Adrenal gland (tissue), 12 donors: ENCODE results near the gene ARHGEF4. TPM values are rescaled to one million over a fixed set of nuclear protein-coding genes. Genes with fewer than 3 reads are reported as not detected.
"Not testable (repeated sequence)": the region's sequence is repeated elsewhere in the genome, so short reads cannot be mapped to it uniquely, and the experiment has no call there.

Experiments used
- DNase-seq, 7 donors: peaks; one replicate each; pipeline ENCODE4 v3.0.0-alpha.2; 2019 to 2020
- H3K27ac ChIP-seq, 5 donors: fragments of 200-600 bp; sonication (generic) in 4 of 5; 1 replicate in 3 of 5; 2 replicates in 2 of 5; pipeline versions ENCODE4 v1.5.1 to v1.8.0; 2016 to 2020; ENCODE audit warnings: mild to moderate bottlenecking in 1 of 5
- H3K27me3 ChIP-seq: fragments of 200-600 bp; 2 replicates; pipeline ENCODE4 v1.8.0; 2021
- H3K36me3 ChIP-seq, 2 donors: fragments of 200-600 bp; replicated peaks in 1 of 2; 1 replicate in 1 of 2; 2 replicates in 1 of 2; pipeline versions ENCODE4 v1.5.1 to v1.8.0; 2018 to 2022
- H3K4me1 ChIP-seq, 2 donors: fragments of 200-600 bp; replicated peaks in 1 of 2; 1 replicate in 1 of 2; 2 replicates in 1 of 2; pipeline versions ENCODE4 v1.5.1 to v1.8.0; 2018 to 2021
- H3K4me3 ChIP-seq, 4 donors: fragments of 200-600 bp; sonication (generic) in 3 of 4; one replicate each; pipeline ENCODE4 v1.5.1; 2016 to 2018
- H3K9me3 ChIP-seq, 3 donors: fragments of 200-600 bp; sonication (generic) in 1 of 3; replicated peaks in 1 of 3; 1 replicate in 2 of 3; 2 replicates in 1 of 3; pipeline versions ENCODE4 v1.5.1 to v1.8.0; 2016 to 2021
- POLR2A ChIP-seq, 2 donors: fragments of 450-650 bp; IDR thresholded peaks; one replicate each; pipeline ENCODE4 v1.6.1; 2017; ENCODE audit warnings: antibody characterized with exemption in 2 of 2, mild to moderate bottlenecking in 2 of 2, moderate library complexity in 1 of 2
- WGBS, 4 donors: extraction: QIAGEN DNeasy Blood & Tissue Kit in 2 of 4; methylation state at CpG; one replicate each; pipeline versions ENCODE4 v1.1.5 to v1.1.7; 2013 to 2017; 5-methylcytosine and 5-hydroxymethylcytosine counted together
- intact Hi-C, 2 donors: fragments of 100-400 bp; cut with DNase I; formaldehyde crosslinking; loops; one replicate each; pipeline versions ENCODE4 v1.14.1 to v1.15.0; 2022 to 2023
- polyA plus RNA-seq, 3 donors: library from polyadenylated mRNA; stranded (reverse); fragments of 200-250 nt in 2 of 3; fragments of 350-450 nt in 1 of 3; fragmentation: Illumina TruSeq in 1 of 3; extraction: RNeasy Lipid Tissue Mini Kit (QIAGEN cat#74804) in 1 of 3; gene quantifications; one replicate each; pipeline ENCODE4 v1.2.3, GENCODE V29; 2013 to 2014
- total RNA-seq, 9 donors: library from RNA; depleted of rRNA in 4 of 9; stranded (reverse); fragments of >200 nt in 4 of 9; fragments of 120-200 nt in 1 of 9; fragmentation: NEBNext Ultra II Directional in 1 of 9; extraction: Animal tissue kit (Norgen Biotek cat#: 25700) in 1 of 9; gene quantifications; one replicate each; pipeline versions ENCODE4 v1.1.0 to v1.2.4, GENCODE V29; 2013 to 2023
- TF ChIP-seq, protein P1 (sequence below), 6 experiments: fragments of 450-650 bp in 4 of 6; fragments of 200-600 bp in 2 of 6; sonication (generic) in 1 of 6; IDR thresholded peaks; 1 replicate in 5 of 6; 2 replicates in 1 of 6; pipeline versions ENCODE4 v1.5.1 to v1.8.0; 2016 to 2021; ENCODE audit warnings: antibody characterized with exemption in 6 of 6, mild to moderate bottlenecking in 2 of 6, moderate library complexity in 1 of 6
- donor health status: healthy with polysubstance abuse.
- donor health status: Bipolar disorder and iron deficiency.
- donor health status: DM: yes; HTN: yes; CAD: no.
- donor health status: DM: no; HTN: no; CAD: no.
- donor health status: DM: no; HTN: no; CAD: no.
- donor health status: DM: yes; HTN: yes; CAD: no.

ARHGEF4 gene
- total and polyA plus RNA-seq, 12 donors: 0.97 to 40.4 (median 5.1) TPM

GRCh38 chr2:130901061-130901460 is 64.3 kb downstream of the ARHGEF4 start:
- intact Hi-C loops: no loop called here
- 66 to 89% (median 76%) methylated on average over 2 to 3 of the region's 3 CpGs for WGBS, 4 donors
- TF ChIP-seq, protein P1, sequence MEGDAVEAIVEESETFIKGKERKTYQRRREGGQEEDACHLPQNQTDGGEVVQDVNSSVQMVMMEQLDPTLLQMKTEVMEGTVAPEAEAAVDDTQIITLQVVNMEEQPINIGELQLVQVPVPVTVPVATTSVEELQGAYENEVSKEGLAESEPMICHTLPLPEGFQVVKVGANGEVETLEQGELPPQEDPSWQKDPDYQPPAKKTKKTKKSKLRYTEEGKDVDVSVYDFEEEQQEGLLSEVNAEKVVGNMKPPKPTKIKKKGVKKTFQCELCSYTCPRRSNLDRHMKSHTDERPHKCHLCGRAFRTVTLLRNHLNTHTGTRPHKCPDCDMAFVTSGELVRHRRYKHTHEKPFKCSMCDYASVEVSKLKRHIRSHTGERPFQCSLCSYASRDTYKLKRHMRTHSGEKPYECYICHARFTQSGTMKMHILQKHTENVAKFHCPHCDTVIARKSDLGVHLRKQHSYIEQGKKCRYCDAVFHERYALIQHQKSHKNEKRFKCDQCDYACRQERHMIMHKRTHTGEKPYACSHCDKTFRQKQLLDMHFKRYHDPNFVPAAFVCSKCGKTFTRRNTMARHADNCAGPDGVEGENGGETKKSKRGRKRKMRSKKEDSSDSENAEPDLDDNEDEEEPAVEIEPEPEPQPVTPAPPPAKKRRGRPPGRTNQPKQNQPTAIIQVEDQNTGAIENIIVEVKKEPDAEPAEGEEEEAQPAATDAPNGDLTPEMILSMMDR (IDR thresholded peaks at IDR 0.05): no peak
- no peak for TF ChIP-seq POLR2A (IDR thresholded peaks at IDR 0.05)
- H3K36me3 ChIP-seq: no peaks in the 10 kb centered on the region
- no peaks in the 10 kb centered on the region for H3K27me3 ChIP-seq
- H3K4me3 ChIP-seq: no peak overlapping the region
- no peaks in the 10 kb centered on the region for H3K4me1 ChIP-seq
- DNase-seq: no peak
- no peaks in the 10 kb centered on the region for H3K9me3 ChIP-seq
- H3K27ac ChIP-seq: no peak overlapping the region

GRCh38 chr2:130901626-130902025 is 64.9 kb downstream of the ARHGEF4 start:
- 90 to 95% (median 92%) methylated on average over 8 to 9 of the region's 9 CpGs for WGBS, 4 donors
- H3K27ac ChIP-seq, H3K4me3 ChIP-seq, H3K36me3 ChIP-seq, H3K4me1 ChIP-seq, H3K9me3 ChIP-seq, intact Hi-C loops, H3K27me3 ChIP-seq, DNase-seq: not testable (repeated sequence)

DNA sequence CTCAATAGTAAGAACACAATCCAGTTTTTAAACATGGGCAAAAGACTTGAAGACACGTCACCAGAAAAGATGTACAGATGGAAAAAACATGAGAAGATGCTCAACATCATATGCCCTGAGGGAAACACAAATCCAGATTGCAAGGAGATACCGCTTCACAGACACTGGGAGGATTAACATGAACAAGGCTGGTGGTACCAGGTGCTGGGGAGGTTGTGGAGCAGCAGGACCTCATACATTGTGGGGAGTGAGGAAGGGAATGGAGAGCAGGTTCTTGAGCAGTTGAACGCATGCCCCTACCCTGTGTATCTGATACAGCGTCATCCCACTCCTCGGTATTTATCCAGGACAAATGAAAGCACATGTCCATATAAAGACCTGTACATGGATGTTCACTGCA is 72.1 kb downstream of the ARHGEF4 start:
- Histone ChIP-seq H3K4me3 (no peak overlapping the region), H3K27me3 (no peaks in the 10 kb centered on the region), H3K4me1 (no peaks in the 10 kb centered on the region), H3K9me3 (no peaks in the 10 kb centered on the region), H3K27ac (no peak overlapping the region), H3K36me3 (no peaks in the 10 kb centered on the region)
- TF ChIP-seq, protein P1 (IDR thresholded peaks at IDR 0.05): no peak
- TF ChIP-seq POLR2A (IDR thresholded peaks at IDR 0.05): no peak
- 87 to 91% (median 89%) methylated on average over 5 of the region's 5 CpGs for WGBS, 4 donors
- intact Hi-C loops: no loop called here
- no peak for DNase-seq

- no peak overlapping the region for H3K4me3 ChIP-seq
- H3K36me3 ChIP-seq: no peaks in the 10 kb centered on the region
- no peak for TF ChIP-seq POLR2A (IDR thresholded peaks at IDR 0.05)
- TF ChIP-seq, protein P1 (IDR thresholded peaks at IDR 0.05): no peak
- no peak for DNase-seq
- no peak overlapping the region for H3K27ac ChIP-seq
- no peaks in the 10 kb centered on the region for H3K9me3 ChIP-seq
- peaks cover 6% of the 10 kb centered on the region for H3K27me3 ChIP-seq
- intact Hi-C loops: no loop called here
- WGBS, 4 donors: 63 to 70% (median 65%) methylated on average over 5 to 6 of the region's 6 CpGs
- no peaks in the 10 kb centered on the region for H3K4me1 ChIP-seq
These were observed 74.2 kb downstream of the ARHGEF4 start for GRCh38 chr2:130910931-130911330.

DNA sequence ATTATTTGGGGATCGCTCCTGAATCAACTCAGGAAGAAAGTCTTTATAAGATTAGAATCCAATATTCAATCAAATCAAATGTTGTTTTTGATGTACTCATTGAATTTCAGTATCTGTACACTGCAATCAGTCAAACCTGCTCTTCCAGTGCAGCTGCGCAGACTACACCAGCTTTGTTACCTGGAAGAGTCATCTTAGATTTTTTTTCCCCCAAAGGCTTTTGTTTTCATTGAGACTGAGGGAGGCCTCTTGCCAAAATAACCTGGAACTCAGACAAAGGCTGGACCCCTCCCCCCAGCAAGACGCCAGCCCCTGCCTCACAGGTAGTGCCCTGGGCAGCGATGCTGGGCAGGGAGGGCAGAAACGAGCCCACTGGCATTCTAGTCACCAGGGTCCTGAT is 74.8 kb downstream of the ARHGEF4 start:
- DNase-seq: no peak
- Histone ChIP-seq H3K4me3 (no peak overlapping the region), H3K9me3 (no peaks in the 10 kb centered on the region), H3K27ac (no peak overlapping the region), H3K36me3 (no peaks in the 10 kb centered on the region), H3K4me1 (no peaks in the 10 kb centered on the region), H3K27me3 (peaks cover 11% of the 10 kb centered on the region)
- 76 to 90% (median 83%) methylated on average over 5 of the region's 5 CpGs for WGBS, 4 donors
- intact Hi-C loops: no loop called here
- no peak for TF ChIP-seq POLR2A (IDR thresholded peaks at IDR 0.05)
- TF ChIP-seq, protein P1 (IDR thresholded peaks at IDR 0.05): no peak
